Measurements from ENCODE around the gene VPS36. TPM values are rescaled to one million over a fixed set of nuclear protein-coding genes. Genes with fewer than 3 reads are reported as not detected.
"Not testable (repeated sequence)": the region's sequence is repeated elsewhere in the genome, so short reads cannot be mapped to it uniquely, and the experiment has no call there.

The VPS36 gene
- total RNA-seq, 1 donor: 35.8 TPM

GRCh38 chr13:52374873-52375411, 75.5 kb downstream of the VPS36 start:
- Histone ChIP-seq H3K27me3 (ENCODE audit: insufficient read depth, low read length) (no peaks in the 10 kb centered on the region), H3K9me3 (ENCODE audit: low read depth, low read length) (no peaks in the 10 kb centered on the region), H4K20me1 (ENCODE audit: insufficient read depth, low read length) (no peaks in the 10 kb centered on the region), H3K27ac (ENCODE audit: low read depth, low read length) (no peak overlapping the region), H3K4me2 (ENCODE audit: insufficient read depth, low read length) (no peak overlapping the region), H2AFZ (ENCODE audit: low read length) (no peak overlapping the region), H3K79me2 (ENCODE audit: insufficient read depth, low read length) (no peaks in the 10 kb centered on the region), H3K4me1 (ENCODE audit: insufficient read depth, low read length) (peaks cover 26% of the 10 kb centered on the region), H3K36me3 (ENCODE audit: insufficient read depth, low read length) (peaks cover 9% of the 10 kb centered on the region), H3K4me3 (ENCODE audit: insufficient read depth, low read length) (no peak overlapping the region)
- DNase-seq (ENCODE audit: insufficient read length, low spot score, missing footprints): no peak
- TF ChIP-seq, protein P1, sequence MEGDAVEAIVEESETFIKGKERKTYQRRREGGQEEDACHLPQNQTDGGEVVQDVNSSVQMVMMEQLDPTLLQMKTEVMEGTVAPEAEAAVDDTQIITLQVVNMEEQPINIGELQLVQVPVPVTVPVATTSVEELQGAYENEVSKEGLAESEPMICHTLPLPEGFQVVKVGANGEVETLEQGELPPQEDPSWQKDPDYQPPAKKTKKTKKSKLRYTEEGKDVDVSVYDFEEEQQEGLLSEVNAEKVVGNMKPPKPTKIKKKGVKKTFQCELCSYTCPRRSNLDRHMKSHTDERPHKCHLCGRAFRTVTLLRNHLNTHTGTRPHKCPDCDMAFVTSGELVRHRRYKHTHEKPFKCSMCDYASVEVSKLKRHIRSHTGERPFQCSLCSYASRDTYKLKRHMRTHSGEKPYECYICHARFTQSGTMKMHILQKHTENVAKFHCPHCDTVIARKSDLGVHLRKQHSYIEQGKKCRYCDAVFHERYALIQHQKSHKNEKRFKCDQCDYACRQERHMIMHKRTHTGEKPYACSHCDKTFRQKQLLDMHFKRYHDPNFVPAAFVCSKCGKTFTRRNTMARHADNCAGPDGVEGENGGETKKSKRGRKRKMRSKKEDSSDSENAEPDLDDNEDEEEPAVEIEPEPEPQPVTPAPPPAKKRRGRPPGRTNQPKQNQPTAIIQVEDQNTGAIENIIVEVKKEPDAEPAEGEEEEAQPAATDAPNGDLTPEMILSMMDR (IDR thresholded peaks at IDR 0.05; ENCODE audit: extremely low read depth, low read depth, low read length): no peak

DNA sequence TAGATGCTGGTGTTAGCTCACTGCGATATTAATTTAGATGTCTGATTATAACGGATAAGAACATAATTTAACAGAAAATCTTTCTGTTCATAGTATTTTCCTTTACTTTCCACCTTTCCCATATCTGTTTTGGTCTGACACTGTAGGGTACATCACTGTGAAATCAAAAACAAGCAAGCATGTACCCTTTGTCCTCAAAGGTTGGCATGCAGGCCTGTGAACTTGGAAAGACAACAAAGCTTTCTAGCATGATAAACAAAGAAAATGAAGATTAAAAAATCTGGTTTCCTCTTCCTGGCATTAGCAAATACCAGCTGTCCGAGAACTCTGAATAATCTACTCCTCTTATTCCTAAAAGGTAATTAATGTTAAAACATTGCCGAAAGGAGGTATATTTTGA, 76.0 kb downstream of the VPS36 start:
- H3K27me3 ChIP-seq (ENCODE audit: insufficient read depth, low read length): no peaks in the 10 kb centered on the region
- no peak overlapping the region for H2AFZ ChIP-seq (ENCODE audit: low read length)
- H3K9me3 ChIP-seq (ENCODE audit: low read depth, low read length): no peaks in the 10 kb centered on the region
- no peak overlapping the region for H3K4me2 ChIP-seq (ENCODE audit: insufficient read depth, low read length)
- DNase-seq (ENCODE audit: insufficient read length, low spot score, missing footprints): no peak
- peaks cover 26% of the 10 kb centered on the region for H3K4me1 ChIP-seq (ENCODE audit: insufficient read depth, low read length)
- H3K27ac ChIP-seq (ENCODE audit: low read depth, low read length): no peak overlapping the region
- peaks cover 9% of the 10 kb centered on the region for H3K36me3 ChIP-seq (ENCODE audit: insufficient read depth, low read length)
- TF ChIP-seq, protein P1 (IDR thresholded peaks at IDR 0.05; ENCODE audit: extremely low read depth, low read depth, low read length): no peak
- no peak overlapping the region for H3K4me3 ChIP-seq (ENCODE audit: insufficient read depth, low read length)
- H4K20me1 ChIP-seq (ENCODE audit: insufficient read depth, low read length): no peaks in the 10 kb centered on the region
- H3K79me2 ChIP-seq (ENCODE audit: insufficient read depth, low read length): no peaks in the 10 kb centered on the region

DNA sequence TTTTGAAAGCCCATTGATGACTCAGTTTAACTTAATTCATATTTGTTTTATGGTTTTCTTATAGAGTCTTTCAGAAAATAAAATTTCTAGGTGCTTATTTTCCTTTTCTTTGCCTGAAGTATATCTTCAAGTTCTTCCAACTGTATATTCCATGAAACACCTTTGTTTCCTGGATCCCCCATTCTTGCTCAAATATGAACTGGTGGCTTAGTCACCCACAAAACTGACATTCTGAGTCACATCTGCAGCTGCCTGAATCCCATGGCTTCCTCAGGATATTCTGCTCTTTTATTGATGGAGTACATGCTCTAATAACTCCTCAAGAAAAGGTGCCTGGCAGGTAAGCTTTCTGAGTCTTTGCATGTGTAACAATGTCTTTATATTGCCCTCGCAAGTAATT, 77.2 kb downstream of the VPS36 start:
- H3K79me2 ChIP-seq (ENCODE audit: insufficient read depth, low read length); H4K20me1 ChIP-seq (ENCODE audit: insufficient read depth, low read length); H3K27ac ChIP-seq (ENCODE audit: low read depth, low read length); H2AFZ ChIP-seq (ENCODE audit: low read length); H3K9me3 ChIP-seq (ENCODE audit: low read depth, low read length); H3K4me3 ChIP-seq (ENCODE audit: insufficient read depth, low read length); H3K27me3 ChIP-seq (ENCODE audit: insufficient read depth, low read length); H3K36me3 ChIP-seq (ENCODE audit: insufficient read depth, low read length); H3K4me2 ChIP-seq (ENCODE audit: insufficient read depth, low read length); DNase-seq (ENCODE audit: insufficient read length, low spot score, missing footprints): not testable (repeated sequence)
- peaks cover 26% of the 10 kb centered on the region for H3K4me1 ChIP-seq (ENCODE audit: insufficient read depth, low read length)

DNA sequence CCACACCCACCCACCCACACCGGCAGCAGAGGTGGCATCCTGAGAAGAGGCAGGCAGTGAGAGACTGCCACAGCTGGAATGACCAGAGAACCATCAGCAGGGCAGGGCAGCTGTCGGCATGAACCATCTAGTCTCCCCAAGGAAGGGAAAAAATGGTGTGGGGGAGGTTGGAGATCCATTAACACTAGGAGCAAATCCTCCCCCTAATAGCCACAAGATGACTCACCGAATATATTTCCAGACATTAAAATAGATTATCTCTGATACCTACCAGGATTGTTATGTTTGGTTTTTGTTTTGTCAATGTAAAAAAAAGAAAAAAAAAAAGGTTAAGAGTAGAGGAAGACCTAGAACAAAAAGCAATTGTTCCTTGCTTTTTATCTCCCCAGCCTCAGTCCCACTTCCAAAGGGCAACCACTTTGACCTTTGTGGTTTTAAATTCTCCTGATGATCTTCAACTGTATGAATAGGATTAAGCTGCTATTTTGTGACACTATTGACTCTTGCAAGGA, 78.6 kb downstream of the VPS36 start:
- H3K9me3 ChIP-seq (ENCODE audit: low read depth, low read length): no peaks in the 10 kb centered on the region
- peak; percentile 84 for DNase-seq (ENCODE audit: insufficient read length, low spot score, missing footprints)
- peaks cover 26% of the 10 kb centered on the region for H3K4me1 ChIP-seq (ENCODE audit: insufficient read depth, low read length)
- H3K79me2 ChIP-seq (ENCODE audit: insufficient read depth, low read length): no peaks in the 10 kb centered on the region
- peak overlapping the region; percentile 57 for H3K4me2 ChIP-seq (ENCODE audit: insufficient read depth, low read length)
- H3K36me3 ChIP-seq (ENCODE audit: insufficient read depth, low read length): peaks cover 3% of the 10 kb centered on the region
- TF ChIP-seq, protein P1 (IDR thresholded peaks at IDR 0.05; ENCODE audit: extremely low read depth, low read depth, low read length): no peak
- H4K20me1 ChIP-seq (ENCODE audit: insufficient read depth, low read length): no peaks in the 10 kb centered on the region
- H3K27me3 ChIP-seq (ENCODE audit: insufficient read depth, low read length): no peaks in the 10 kb centered on the region
- no peak overlapping the region for H3K27ac ChIP-seq (ENCODE audit: low read depth, low read length)
- no peak overlapping the region for H2AFZ ChIP-seq (ENCODE audit: low read length)
- no peak overlapping the region for H3K4me3 ChIP-seq (ENCODE audit: insufficient read depth, low read length)
